Brain microvascular endothelial cell (primary cell): Measurements from ENCODE around the gene TMEM117.

Experiments
- DNase-seq: peaks from one replicate; pipeline ENCODE4 v3.0.0-alpha.2; 2020
- H3K27ac ChIP-seq: fragments of 250-450 bp; sonication (Bioruptor Pico); 2 replicates; pipeline ENCODE4 v1.5.1; 2020; ENCODE audit warnings: mild to moderate bottlenecking, moderate library complexity
- H3K27me3 ChIP-seq: fragments of 250-450 bp; sonication (Bioruptor Pico); replicated peaks from 2 replicates; pipeline ENCODE4 v1.5.1; 2020; ENCODE audit warnings: mild to moderate bottlenecking
- H3K36me3 ChIP-seq: fragments of 250-450 bp; sonication (Bioruptor Pico); replicated peaks from 2 replicates; pipeline ENCODE4 v1.5.1; 2020; ENCODE audit warnings: mild to moderate bottlenecking
- H3K4me3 ChIP-seq: 2 replicates; pipeline ENCODE4 v1.5.1; 2011; ENCODE audit warnings: low read depth, mild to moderate bottlenecking, control low read depth, low read length, moderate library complexity
- CTCF ChIP-seq: IDR thresholded peaks from 2 replicates; pipeline ENCODE4 v1.5.1; 2011; ENCODE audit warnings: low read depth, mild to moderate bottlenecking, moderate library complexity, low read length, control low read depth, inconsistent platforms; ENCODE audit errors: missing control alignments
- in situ Hi-C: cut with HindIII; loops from 2 replicates; pipeline ENCODE4 v1.10.0; 2017; ENCODE audit warnings: low sequenced_read_pairs, low pct_ligation_motif_present

The TMEM117 gene

GRCh38 chr12:44053549-44054127 is 217.8 kb downstream of the TMEM117 start:
- no peaks in the 10 kb centered on the region for H3K36me3 ChIP-seq
- DNase-seq: no peak
- no peak for TF ChIP-seq CTCF
- in situ Hi-C loops: no loop called here
- H3K27ac ChIP-seq: no peak overlapping the region
- no peaks in the 10 kb centered on the region for H3K27me3 ChIP-seq
- H3K4me3 ChIP-seq: no peak overlapping the region

- Histone ChIP-seq H3K4me3 (no peak overlapping the region), H3K27ac (no peak overlapping the region), H3K36me3 (no peaks in the 10 kb centered on the region), H3K27me3 (no peaks in the 10 kb centered on the region)
- TF ChIP-seq CTCF: no peak
- no peak for DNase-seq
- in situ Hi-C loops: no loop called here
Measured at GRCh38 chr12:44054281-44054680, 218.4 kb downstream of the TMEM117 start.

- no peak for TF ChIP-seq CTCF
- Histone ChIP-seq H3K27me3 (no peaks in the 10 kb centered on the region), H3K27ac (no peak overlapping the region), H3K4me3 (no peak overlapping the region), H3K36me3 (no peaks in the 10 kb centered on the region)
- DNase-seq: no peak
- in situ Hi-C loops: no loop called here
Measured at GRCh38 chr12:44058366-44058765, 222.5 kb downstream of the TMEM117 start.

- no peak for TF ChIP-seq CTCF
- Histone ChIP-seq H3K27me3 (no peaks in the 10 kb centered on the region), H3K27ac (no peak overlapping the region), H3K36me3 (no peaks in the 10 kb centered on the region), H3K4me3 (no peak overlapping the region)
- DNase-seq: no peak
- in situ Hi-C loops: no loop called here
Measured at GRCh38 chr12:44059476-44059875, 223.6 kb downstream of the TMEM117 start.

GRCh38 chr12:44063671-44064070 is 227.8 kb downstream of the TMEM117 start:
- Histone ChIP-seq H3K27ac (no peak overlapping the region), H3K36me3 (no peaks in the 10 kb centered on the region)
- in situ Hi-C loops: no loop called here

More at GRCh38 chr12:44063671-44064070, 227.8 kb downstream of the TMEM117 start:
- Histone ChIP-seq H3K4me3 (no peak overlapping the region), H3K27me3 (no peaks in the 10 kb centered on the region)
- DNase-seq: no peak
- no peak for TF ChIP-seq CTCF
